IPS-18a (cell line): Measurements from ENCODE around the gene TEPSIN.

ENCODE experiments used
- H3K27ac ChIP-seq: one replicate; pipeline ENCODE4 v1.5.1; 2013; ENCODE audit warnings: low read length
- H3K27me3 ChIP-seq: one replicate; pipeline ENCODE4 v1.6.1; 2013; ENCODE audit warnings: mild to moderate bottlenecking, low read length; ENCODE audit not compliant: control insufficient read depth, insufficient read depth
- H3K36me3 ChIP-seq: one replicate; pipeline ENCODE4 v1.6.1; 2013; ENCODE audit warnings: low read depth, low read length; ENCODE audit not compliant: control insufficient read depth
- H3K4me1 ChIP-seq: one replicate; pipeline ENCODE4 v1.6.1; 2013; ENCODE audit warnings: low read depth, low read length; ENCODE audit not compliant: control insufficient read depth
- H3K4me3 ChIP-seq: one replicate; pipeline ENCODE4 v1.5.1; 2013; ENCODE audit warnings: low read length
- H3K9ac ChIP-seq: one replicate; pipeline ENCODE4 v1.6.1; 2013; ENCODE audit warnings: mild to moderate bottlenecking, low read length, moderate library complexity
- H3K9me3 ChIP-seq: one replicate; pipeline ENCODE4 v1.6.1; 2013; ENCODE audit warnings: low read depth, low read length; ENCODE audit not compliant: control insufficient read depth

TEPSIN gene

GRCh38 chr17:81238490-81238814 is 403 bp downstream of the TEPSIN start:
- H3K9me3 ChIP-seq: no peaks in the 10 kb centered on the region
- H3K9ac ChIP-seq: peak overlapping the region; percentile 87
- H3K36me3 ChIP-seq: peaks cover 8% of the 10 kb centered on the region
- H3K27me3 ChIP-seq: no peaks in the 10 kb centered on the region
- H3K4me1 ChIP-seq: peaks cover 9% of the 10 kb centered on the region
- H3K27ac ChIP-seq: no peak overlapping the region
- peak overlapping the region; percentile 89 for H3K4me3 ChIP-seq

GRCh38 chr17:81237591-81238489 is 1.0 kb downstream of the TEPSIN start:
- Histone ChIP-seq H3K9me3 (no peaks in the 10 kb centered on the region), H3K36me3 (peaks cover 8% of the 10 kb centered on the region), H3K9ac (peak overlapping the region; percentile 87), H3K27me3 (no peaks in the 10 kb centered on the region), H3K27ac (no peak overlapping the region), H3K4me1 (peaks cover 9% of the 10 kb centered on the region), H3K4me3 (peak overlapping the region; percentile 89)

GRCh38 chr17:81236784-81237183 is 2.1 kb downstream of the TEPSIN start:
- no peak overlapping the region for H3K27ac ChIP-seq
- H3K36me3 ChIP-seq: peaks cover 8% of the 10 kb centered on the region
- H3K27me3 ChIP-seq: no peaks in the 10 kb centered on the region
- no peak overlapping the region for H3K9ac ChIP-seq
- peaks cover 9% of the 10 kb centered on the region for H3K4me1 ChIP-seq
- no peak overlapping the region for H3K4me3 ChIP-seq
- no peaks in the 10 kb centered on the region for H3K9me3 ChIP-seq

GRCh38 chr17:81235822-81236740 is 2.8 kb downstream of the TEPSIN start:
- Histone ChIP-seq H3K4me1 (peaks cover 9% of the 10 kb centered on the region), H3K4me3 (no peak overlapping the region), H3K9me3 (no peaks in the 10 kb centered on the region), H3K9ac (no peak overlapping the region), H3K27ac (no peak overlapping the region), H3K36me3 (peaks cover 7% of the 10 kb centered on the region), H3K27me3 (no peaks in the 10 kb centered on the region)

GRCh38 chr17:81234940-81235821 is 3.7 kb downstream of the TEPSIN start:
- Histone ChIP-seq H3K36me3 (peaks cover 6% of the 10 kb centered on the region), H3K9me3 (no peaks in the 10 kb centered on the region), H3K27me3 (no peaks in the 10 kb centered on the region), H3K4me1 (peaks cover 7% of the 10 kb centered on the region), H3K4me3 (no peak overlapping the region), H3K9ac (no peak overlapping the region), H3K27ac (no peak overlapping the region)

GRCh38 chr17:81234506-81234855 is 4.4 kb downstream of the TEPSIN start:
- Histone ChIP-seq H3K27ac (no peak overlapping the region), H3K9me3 (no peaks in the 10 kb centered on the region), H3K27me3 (no peaks in the 10 kb centered on the region), H3K9ac (no peak overlapping the region), H3K4me1 (peaks cover 5% of the 10 kb centered on the region), H3K4me3 (no peak overlapping the region), H3K36me3 (peaks cover 9% of the 10 kb centered on the region)

- H3K36me3 ChIP-seq: peaks cover 9% of the 10 kb centered on the region
- H3K4me1 ChIP-seq: peaks cover 5% of the 10 kb centered on the region
- no peaks in the 10 kb centered on the region for H3K9me3 ChIP-seq
- no peak overlapping the region for H3K4me3 ChIP-seq
- H3K9ac ChIP-seq: no peak overlapping the region
- no peak overlapping the region for H3K27ac ChIP-seq
- H3K27me3 ChIP-seq: no peaks in the 10 kb centered on the region
These were observed 4.9 kb downstream of the TEPSIN start for GRCh38 chr17:81233811-81234505.

GRCh38 chr17:81233316-81233715 is 5.5 kb downstream of the TEPSIN start:
- no peak overlapping the region for H3K27ac ChIP-seq
- no peak overlapping the region for H3K9ac ChIP-seq
- H3K9me3 ChIP-seq: no peaks in the 10 kb centered on the region
- H3K4me1 ChIP-seq: peaks cover 5% of the 10 kb centered on the region
- no peaks in the 10 kb centered on the region for H3K27me3 ChIP-seq
- H3K4me3 ChIP-seq: no peak overlapping the region
- H3K36me3 ChIP-seq: peaks cover 9% of the 10 kb centered on the region

GRCh38 chr17:81232616-81233241 is 6.1 kb downstream of the TEPSIN start:
- Histone ChIP-seq H3K9ac (no peak overlapping the region), H3K4me3 (no peak overlapping the region), H3K27me3 (no peaks in the 10 kb centered on the region), H3K4me1 (peaks cover under 1% of the 10 kb centered on the region), H3K9me3 (no peaks in the 10 kb centered on the region), H3K36me3 (peaks cover 9% of the 10 kb centered on the region), H3K27ac (no peak overlapping the region)

- H3K9me3 ChIP-seq: no peaks in the 10 kb centered on the region
These were observed 6.9 kb downstream of the TEPSIN start for GRCh38 chr17:81231766-81232581.

More at GRCh38 chr17:81231766-81232581, 6.9 kb downstream of the TEPSIN start:
- no peak overlapping the region for H3K4me3 ChIP-seq
- H3K36me3 ChIP-seq: peaks cover 9% of the 10 kb centered on the region
- H3K9ac ChIP-seq: no peak overlapping the region
- no peaks in the 10 kb centered on the region for H3K27me3 ChIP-seq
- no peak overlapping the region for H3K27ac ChIP-seq
- H3K4me1 ChIP-seq: no peaks in the 10 kb centered on the region
